HEK293 (cell line): ENCODE data around the gene FTO.
A peak's percentile ranks its signal among the peaks of the same experiment; 100 is the strongest.

Source experiments
- GLI2 ChIP-seq: fragments of 450-650 bp; formaldehyde crosslinking; IDR thresholded peaks from 2 replicates; pipeline ENCODE4; 2017; ENCODE audit warnings: missing biosample characterization, missing genetic modification characterization, low read depth, borderline replicate concordance
- GLI4 ChIP-seq: fragments of 450-650 bp; formaldehyde crosslinking; IDR thresholded peaks from 2 replicates; pipeline ENCODE4 v1.5.1; 2016; ENCODE audit warnings: missing biosample characterization, missing genetic modification characterization
- KLF10 ChIP-seq: fragments of 450-650 bp; IDR thresholded peaks from 2 replicates; pipeline ENCODE4 v1.5.1; 2018; ENCODE audit warnings: missing biosample characterization, mild to moderate bottlenecking, missing genetic modification characterization
- KLF9 ChIP-seq: fragments of 450-650 bp; formaldehyde crosslinking; IDR thresholded peaks from 2 replicates; pipeline ENCODE4 v1.5.1; 2016; ENCODE audit warnings: missing biosample characterization, missing genetic modification characterization, low read depth
- OSR2 ChIP-seq: fragments of 450-650 bp; formaldehyde crosslinking; IDR thresholded peaks from 2 replicates; pipeline ENCODE4 v1.5.1; 2016; ENCODE audit warnings: missing biosample characterization, missing genetic modification characterization
- PRDM4 ChIP-seq: fragments of 450-650 bp; formaldehyde crosslinking; IDR thresholded peaks from 2 replicates; pipeline ENCODE4 v1.5.1; 2017; ENCODE audit warnings: missing biosample characterization, missing genetic modification characterization
- SP3 ChIP-seq: fragments of 450-650 bp; formaldehyde crosslinking; IDR thresholded peaks from 2 replicates; pipeline ENCODE4 v1.5.1; 2016; ENCODE audit warnings: missing biosample characterization, missing genetic modification characterization
- TCF7L2 ChIP-seq: IDR thresholded peaks from 2 replicates; pipeline ENCODE4 v1.6.1; 2011; ENCODE audit warnings: low read depth, mild to moderate bottlenecking, inconsistent platforms, low read length, moderate library complexity, borderline replicate concordance
- ZFP3 ChIP-seq: fragments of 450-650 bp; formaldehyde crosslinking; IDR thresholded peaks from 2 replicates; pipeline ENCODE4 v1.5.1; 2016; ENCODE audit warnings: low read depth, missing biosample characterization, missing genetic modification characterization
- ZNF146 ChIP-seq: fragments of 450-650 bp; formaldehyde crosslinking; IDR thresholded peaks from 2 replicates; pipeline ENCODE4 v1.5.1; 2016; ENCODE audit warnings: missing biosample characterization, missing genetic modification characterization
- ZNF16 ChIP-seq: fragments of 450-650 bp; formaldehyde crosslinking; IDR thresholded peaks from 2 replicates; pipeline ENCODE4 v1.5.1; 2016; ENCODE audit warnings: low read depth, missing biosample characterization, missing genetic modification characterization
- ZNF174 ChIP-seq: fragments of 450-650 bp; formaldehyde crosslinking; IDR thresholded peaks from 2 replicates; pipeline ENCODE4 v1.5.0; 2017; ENCODE audit warnings: missing biosample characterization, mild to moderate bottlenecking, missing genetic modification characterization
- ZNF211 ChIP-seq: fragments of 450-650 bp; formaldehyde crosslinking; IDR thresholded peaks from 2 replicates; pipeline ENCODE4 v1.5.1; 2016; ENCODE audit warnings: low read depth, missing biosample characterization, missing genetic modification characterization
- ZNF221 ChIP-seq: fragments of 450-650 bp; formaldehyde crosslinking; IDR thresholded peaks from 2 replicates; pipeline ENCODE4 v1.5.1; 2017; ENCODE audit warnings: missing biosample characterization, missing genetic modification characterization, borderline replicate concordance
- ZNF24 ChIP-seq: fragments of 450-650 bp; formaldehyde crosslinking; IDR thresholded peaks from 2 replicates; pipeline ENCODE4 v1.5.1; 2016; ENCODE audit warnings: missing biosample characterization, missing genetic modification characterization
- ZNF280C ChIP-seq: fragments of 450-650 bp; formaldehyde crosslinking; IDR thresholded peaks from 2 replicates; pipeline ENCODE4 v1.5.1; 2016; ENCODE audit warnings: missing biosample characterization, missing genetic modification characterization
- ZNF335 ChIP-seq: fragments of 450-650 bp; formaldehyde crosslinking; conservative IDR thresholded peaks from 2 replicates; pipeline ENCODE4 v1.5.1; 2016; ENCODE audit warnings: missing biosample characterization, missing genetic modification characterization
- ZNF366 ChIP-seq: fragments of 450-650 bp; formaldehyde crosslinking; conservative IDR thresholded peaks from 2 replicates; pipeline ENCODE4 v1.5.1; 2016; ENCODE audit warnings: missing biosample characterization, missing genetic modification characterization
- ZNF37A ChIP-seq: fragments of 450-650 bp; IDR thresholded peaks from 2 replicates; pipeline ENCODE4 v1.5.1; 2018; ENCODE audit warnings: missing biosample characterization, missing genetic modification characterization
- ZNF423 ChIP-seq: fragments of 450-650 bp; formaldehyde crosslinking; IDR thresholded peaks from 2 replicates; pipeline ENCODE4 v1.5.1; 2016; ENCODE audit warnings: missing biosample characterization, missing genetic modification characterization
- ZNF48 ChIP-seq: fragments of 450-650 bp; formaldehyde crosslinking; IDR thresholded peaks from 2 replicates; pipeline ENCODE4 v1.5.1; 2016; ENCODE audit warnings: missing biosample characterization, missing genetic modification characterization
- ZNF600 ChIP-seq: fragments of 450-650 bp; formaldehyde crosslinking; IDR thresholded peaks from 2 replicates; pipeline ENCODE4 v1.5.1; 2016; ENCODE audit warnings: missing biosample characterization, missing genetic modification characterization
- ZNF645 ChIP-seq: fragments of 450-650 bp; formaldehyde crosslinking; IDR thresholded peaks from 2 replicates; pipeline ENCODE4; 2016; ENCODE audit warnings: missing biosample characterization, missing genetic modification characterization
- ZNF701 ChIP-seq: fragments of 450-650 bp; formaldehyde crosslinking; IDR thresholded peaks from 2 replicates; pipeline ENCODE4 v1.5.1; 2016; ENCODE audit warnings: missing biosample characterization, missing genetic modification characterization
- ZNF768 ChIP-seq: fragments of 450-650 bp; formaldehyde crosslinking; IDR thresholded peaks from 2 replicates; pipeline ENCODE4 v1.5.1; 2018; ENCODE audit warnings: missing biosample characterization, mild to moderate bottlenecking, missing genetic modification characterization
- ZNF777 ChIP-seq: fragments of 450-650 bp; formaldehyde crosslinking; IDR thresholded peaks from 2 replicates; pipeline ENCODE4 v1.5.1; 2017; ENCODE audit warnings: missing biosample characterization, missing genetic modification characterization, borderline replicate concordance
- TF ChIP-seq, protein P1 (sequence below): fragments of 450-650 bp; formaldehyde crosslinking; IDR thresholded peaks from 2 replicates; pipeline ENCODE4 v1.5.1; 2016; ENCODE audit warnings: missing biosample characterization, missing genetic modification characterization
- TF ChIP-seq, protein P2 (sequence below): fragments of 450-650 bp; formaldehyde crosslinking; IDR thresholded peaks from 2 replicates; pipeline ENCODE4 v1.5.1; 2017; ENCODE audit warnings: missing biosample characterization, missing genetic modification characterization
- TF ChIP-seq, protein P3 (sequence below): sonication (generic); formaldehyde crosslinking; IDR thresholded peaks from 2 replicates; pipeline ENCODE4 v1.8.1; 2022; ENCODE audit warnings: mild to moderate bottlenecking, moderate library complexity, missing genetic modification reagents
- TF ChIP-seq, protein P4 (sequence below): fragments of 450-650 bp; formaldehyde crosslinking; IDR thresholded peaks from 2 replicates; pipeline ENCODE4 v1.5.1; 2016; ENCODE audit warnings: missing biosample characterization, missing genetic modification characterization, borderline replicate concordance

Gene FTO

DNA sequence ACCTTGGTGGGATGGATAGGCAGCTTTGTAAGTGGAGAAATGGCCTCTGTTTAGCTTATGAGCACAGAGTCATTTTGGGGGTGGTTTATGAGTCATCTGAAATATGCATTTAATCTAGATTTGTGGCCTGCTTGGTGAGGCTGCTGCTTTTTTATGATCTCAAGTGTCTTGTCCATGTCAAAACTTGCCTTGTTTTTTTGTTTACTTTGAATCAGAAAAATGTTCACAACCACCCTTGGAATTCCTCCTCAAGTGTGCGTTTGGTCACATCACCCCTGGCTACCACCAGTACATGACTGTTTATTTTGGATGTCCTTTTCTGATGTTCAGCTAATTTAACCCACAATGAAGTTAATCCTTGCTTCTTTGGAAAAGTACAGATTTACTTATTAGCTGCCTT, 64.6 kb downstream of the FTO start (continued):
- TF ChIP-seq ZNF24 (tag by site-specific recombination) (peak; percentile 53; the same call in 1 of the 2 replicates), ZNF280C (no peak), ZNF423 (tag by site-specific recombination) (no peak), ZNF335 (tag by site-specific recombination) (0 out of 2 replicates have a peak, but pooled peaks have one; percentile 11), ZFP3 (tag by site-specific recombination) (no peak), ZNF600 (tag by site-specific recombination) (no peak), ZNF16 (tag by site-specific recombination) (no peak), ZNF768 (tag by site-specific recombination) (no peak), ZNF37A (tag by site-specific recombination) (no peak), OSR2 (tag by site-specific recombination) (peak; percentile 79), TCF7L2 (no peak), GLI4 (tag by site-specific recombination) (no peak), ZNF48 (tag by site-specific recombination) (no peak), ZNF211 (no peak), ZNF645 (tag by site-specific recombination) (no peak), ZNF221 (tag by site-specific recombination) (no peak), ZNF146 (tag by site-specific recombination) (no peak), GLI2 (no peak), ZNF777 (no peak), ZNF174 (tag by site-specific recombination) (no peak), ZNF366 (tag by site-specific recombination) (peak; percentile 43), KLF9 (no peak), KLF10 (tag by site-specific recombination) (no peak), SP3 (no peak), ZNF701 (tag by site-specific recombination) (no peak), PRDM4 (tag by site-specific recombination) (0 out of 2 replicates have a peak, but pooled peaks have one; percentile 16)
- TF ChIP-seq, protein P1, sequence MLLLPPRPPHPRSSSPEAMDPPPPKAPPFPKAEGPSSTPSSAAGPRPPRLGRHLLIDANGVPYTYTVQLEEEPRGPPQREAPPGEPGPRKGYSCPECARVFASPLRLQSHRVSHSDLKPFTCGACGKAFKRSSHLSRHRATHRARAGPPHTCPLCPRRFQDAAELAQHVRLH (tag by site-specific recombination), result no peak
- TF ChIP-seq, protein P2, sequence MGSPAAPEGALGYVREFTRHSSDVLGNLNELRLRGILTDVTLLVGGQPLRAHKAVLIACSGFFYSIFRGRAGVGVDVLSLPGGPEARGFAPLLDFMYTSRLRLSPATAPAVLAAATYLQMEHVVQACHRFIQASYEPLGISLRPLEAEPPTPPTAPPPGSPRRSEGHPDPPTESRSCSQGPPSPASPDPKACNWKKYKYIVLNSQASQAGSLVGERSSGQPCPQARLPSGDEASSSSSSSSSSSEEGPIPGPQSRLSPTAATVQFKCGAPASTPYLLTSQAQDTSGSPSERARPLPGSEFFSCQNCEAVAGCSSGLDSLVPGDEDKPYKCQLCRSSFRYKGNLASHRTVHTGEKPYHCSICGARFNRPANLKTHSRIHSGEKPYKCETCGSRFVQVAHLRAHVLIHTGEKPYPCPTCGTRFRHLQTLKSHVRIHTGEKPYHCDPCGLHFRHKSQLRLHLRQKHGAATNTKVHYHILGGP (tag by site-specific recombination), result no peak
- TF ChIP-seq, protein P3, sequence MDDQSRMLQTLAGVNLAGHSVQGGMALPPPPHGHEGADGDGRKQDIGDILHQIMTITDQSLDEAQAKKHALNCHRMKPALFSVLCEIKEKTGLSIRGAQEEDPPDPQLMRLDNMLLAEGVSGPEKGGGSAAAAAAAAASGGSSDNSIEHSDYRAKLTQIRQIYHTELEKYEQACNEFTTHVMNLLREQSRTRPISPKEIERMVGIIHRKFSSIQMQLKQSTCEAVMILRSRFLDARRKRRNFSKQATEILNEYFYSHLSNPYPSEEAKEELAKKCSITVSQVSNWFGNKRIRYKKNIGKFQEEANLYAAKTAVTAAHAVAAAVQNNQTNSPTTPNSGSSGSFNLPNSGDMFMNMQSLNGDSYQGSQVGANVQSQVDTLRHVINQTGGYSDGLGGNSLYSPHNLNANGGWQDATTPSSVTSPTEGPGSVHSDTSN, result no peak
- TF ChIP-seq, protein P4, sequence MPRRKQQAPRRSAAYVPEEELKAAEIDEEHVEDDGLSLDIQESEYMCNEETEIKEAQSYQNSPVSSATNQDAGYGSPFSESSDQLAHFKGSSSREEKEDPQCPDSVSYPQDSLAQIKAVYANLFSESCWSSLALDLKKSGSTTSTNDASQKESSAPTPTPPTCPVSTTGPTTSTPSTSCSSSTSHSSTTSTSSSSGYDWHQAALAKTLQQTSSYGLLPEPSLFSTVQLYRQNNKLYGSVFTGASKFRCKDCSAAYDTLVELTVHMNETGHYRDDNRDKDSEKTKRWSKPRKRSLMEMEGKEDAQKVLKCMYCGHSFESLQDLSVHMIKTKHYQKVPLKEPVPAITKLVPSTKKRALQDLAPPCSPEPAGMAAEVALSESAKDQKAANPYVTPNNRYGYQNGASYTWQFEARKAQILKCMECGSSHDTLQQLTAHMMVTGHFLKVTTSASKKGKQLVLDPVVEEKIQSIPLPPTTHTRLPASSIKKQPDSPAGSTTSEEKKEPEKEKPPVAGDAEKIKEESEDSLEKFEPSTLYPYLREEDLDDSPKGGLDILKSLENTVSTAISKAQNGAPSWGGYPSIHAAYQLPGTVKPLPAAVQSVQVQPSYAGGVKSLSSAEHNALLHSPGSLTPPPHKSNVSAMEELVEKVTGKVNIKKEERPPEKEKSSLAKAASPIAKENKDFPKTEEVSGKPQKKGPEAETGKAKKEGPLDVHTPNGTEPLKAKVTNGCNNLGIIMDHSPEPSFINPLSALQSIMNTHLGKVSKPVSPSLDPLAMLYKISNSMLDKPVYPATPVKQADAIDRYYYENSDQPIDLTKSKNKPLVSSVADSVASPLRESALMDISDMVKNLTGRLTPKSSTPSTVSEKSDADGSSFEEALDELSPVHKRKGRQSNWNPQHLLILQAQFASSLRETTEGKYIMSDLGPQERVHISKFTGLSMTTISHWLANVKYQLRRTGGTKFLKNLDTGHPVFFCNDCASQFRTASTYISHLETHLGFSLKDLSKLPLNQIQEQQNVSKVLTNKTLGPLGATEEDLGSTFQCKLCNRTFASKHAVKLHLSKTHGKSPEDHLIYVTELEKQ (tag by site-specific recombination), result peak; percentile 31; the same call in 1 of the 2 replicates
